Activated naive CD4-positive, alpha-beta T cell treated with anti-CD3 and anti-CD28 coated beads for 36 hours (primary cell): ENCODE data around the gene CCDC187. TPM values are rescaled to one million over a fixed set of nuclear protein-coding genes. Genes with fewer than 3 reads are reported as not detected.

ENCODE experiments used
- CTCF ChIA-PET: fragments of 350-600 bp; sonication (Branson Sonifier 250); formaldehyde crosslinking; loops from one replicate; lab custom pipeline; 2021; ENCODE audit warnings: antibody characterized with exemption; lab: Charles Lee
- DNase-seq: peaks from one replicate; pipeline ENCODE4 v3.0.0-alpha.2; 2020
- H3K27ac Mint-ChIP-seq: one replicate; pipeline ENCODE4 v1.8.0; 2021; ENCODE audit warnings: mild to moderate bottlenecking, mixed read lengths
- H3K27me3 Mint-ChIP-seq: one replicate; pipeline ENCODE4 v1.8.0; 2021; ENCODE audit warnings: low read depth, mixed read lengths
- H3K36me3 Mint-ChIP-seq: one replicate; pipeline ENCODE4 v1.8.0; 2021; ENCODE audit warnings: low read depth, mixed read lengths
- H3K4me1 Mint-ChIP-seq: one replicate; pipeline ENCODE4 v1.8.0; 2021; ENCODE audit warnings: low read depth, mixed read lengths
- H3K4me3 Mint-ChIP-seq: one replicate; pipeline ENCODE4 v1.8.0; 2021; ENCODE audit warnings: mild to moderate bottlenecking, moderate library complexity, mixed read lengths
- H3K9me3 Mint-ChIP-seq: one replicate; pipeline ENCODE4 v1.8.0; 2021; ENCODE audit warnings: mixed read lengths
- intact Hi-C: fragments of 100-400 bp; cut with micrococcal nuclease; formaldehyde crosslinking; loops from one replicate; pipeline ENCODE4 v1.15.1; 2023
- total RNA-seq, 2 experiments: library from RNA; stranded (reverse); gene quantifications; one replicate each; pipeline ENCODE4 v1.2.3, GENCODE V29; 2021

CCDC187 gene
- total RNA-seq, 2 experiments from 2014 or later, result not detected

DNA sequence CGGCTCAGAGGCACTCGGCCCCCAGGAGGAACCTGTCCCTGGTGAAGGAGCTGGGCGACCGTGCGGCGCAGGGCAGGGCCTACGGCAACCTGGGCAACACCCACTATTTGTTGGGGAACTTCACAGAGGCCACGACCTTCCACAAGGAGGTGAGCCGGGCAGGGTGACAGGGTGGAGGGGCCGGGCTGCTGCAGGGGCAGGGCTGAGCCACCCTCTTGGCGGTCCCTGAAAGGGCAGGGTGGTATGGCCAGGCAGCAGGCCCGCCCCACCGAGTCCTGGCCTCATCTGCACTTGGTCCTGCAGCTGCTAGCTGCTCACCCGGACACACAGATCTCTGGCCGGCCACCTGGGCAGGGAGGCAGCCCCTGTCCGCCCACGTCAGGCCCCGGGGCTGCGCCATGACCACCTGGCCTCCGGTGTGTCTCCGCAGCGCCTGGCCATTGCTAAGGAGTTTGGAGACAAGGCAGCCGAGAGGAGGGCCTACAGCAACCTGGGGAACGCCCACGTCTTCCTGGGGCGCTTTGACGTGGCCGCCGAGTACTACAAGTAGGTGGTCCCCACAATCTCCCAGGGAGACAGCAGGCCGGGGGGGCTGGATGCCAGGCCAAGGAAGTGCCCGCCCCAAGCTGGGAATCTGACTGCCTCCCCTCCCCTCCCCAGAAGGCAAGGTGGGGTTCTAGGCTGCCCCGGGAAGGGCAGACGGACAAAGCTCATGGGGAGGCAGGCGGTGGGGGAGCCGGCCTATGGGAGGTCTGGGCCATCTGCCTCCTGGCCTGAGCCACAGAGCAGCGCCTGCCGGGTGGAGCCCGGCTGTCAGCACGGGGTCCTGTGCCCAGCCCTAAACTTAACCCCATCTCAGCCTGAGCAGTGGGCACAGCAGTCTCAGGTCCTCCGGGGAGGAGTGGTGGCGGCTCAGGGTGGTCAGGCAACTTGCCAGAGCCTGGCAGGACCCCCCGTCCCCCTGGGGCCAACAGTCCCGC lies 33.8 kb upstream of the CCDC187 start:
- no peak for DNase-seq
- H3K27ac Mint-ChIP-seq, result no peak overlapping the region
- H3K9me3 Mint-ChIP-seq, result no peaks in the 10 kb centered on the region
- H3K4me1 Mint-ChIP-seq, result no peaks in the 10 kb centered on the region
- H3K36me3 Mint-ChIP-seq, result no peaks in the 10 kb centered on the region
- no peaks in the 10 kb centered on the region for H3K27me3 Mint-ChIP-seq
- no peak overlapping the region for H3K4me3 Mint-ChIP-seq
- intact Hi-C loops, result no loop called here
- CTCF ChIA-PET, result interaction anchor here (0.5 kb wide), 1 partner anchor 65 kb away, joined by 3 read pairs; no protein-coding TSS in a partner anchor

DNA sequence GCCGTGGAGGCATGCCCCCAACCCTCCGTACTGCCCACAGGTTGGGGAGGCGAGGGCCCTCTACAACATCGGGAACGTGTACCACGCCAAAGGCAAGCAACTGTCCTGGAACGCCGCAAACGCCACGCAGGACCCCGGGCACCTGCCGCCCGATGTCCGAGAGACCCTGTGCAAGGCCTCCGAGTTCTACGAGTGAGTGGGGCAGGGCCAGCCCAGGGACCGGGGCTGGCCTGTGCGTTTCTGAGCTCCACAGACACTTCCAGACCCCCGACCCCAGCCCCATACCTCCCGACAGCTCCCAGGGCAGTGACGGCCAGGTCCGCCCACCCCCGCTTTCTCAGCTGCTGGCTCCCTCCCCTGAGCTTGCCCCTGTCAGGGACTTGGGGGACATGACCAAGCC lies 33.0 kb upstream of the CCDC187 start:
- CTCF ChIA-PET, result interaction anchor here (1.5 kb wide), 1 partner anchor 27 kb away, joined by 3 read pairs; no protein-coding TSS in a partner anchor
- no peaks in the 10 kb centered on the region for H3K36me3 Mint-ChIP-seq
- no peaks in the 10 kb centered on the region for H3K9me3 Mint-ChIP-seq
- DNase-seq, result no peak
- no peak overlapping the region for H3K27ac Mint-ChIP-seq
- H3K4me1 Mint-ChIP-seq, result no peaks in the 10 kb centered on the region
- H3K4me3 Mint-ChIP-seq, result no peak overlapping the region
- intact Hi-C loops, result no loop called here
- no peaks in the 10 kb centered on the region for H3K27me3 Mint-ChIP-seq

DNA sequence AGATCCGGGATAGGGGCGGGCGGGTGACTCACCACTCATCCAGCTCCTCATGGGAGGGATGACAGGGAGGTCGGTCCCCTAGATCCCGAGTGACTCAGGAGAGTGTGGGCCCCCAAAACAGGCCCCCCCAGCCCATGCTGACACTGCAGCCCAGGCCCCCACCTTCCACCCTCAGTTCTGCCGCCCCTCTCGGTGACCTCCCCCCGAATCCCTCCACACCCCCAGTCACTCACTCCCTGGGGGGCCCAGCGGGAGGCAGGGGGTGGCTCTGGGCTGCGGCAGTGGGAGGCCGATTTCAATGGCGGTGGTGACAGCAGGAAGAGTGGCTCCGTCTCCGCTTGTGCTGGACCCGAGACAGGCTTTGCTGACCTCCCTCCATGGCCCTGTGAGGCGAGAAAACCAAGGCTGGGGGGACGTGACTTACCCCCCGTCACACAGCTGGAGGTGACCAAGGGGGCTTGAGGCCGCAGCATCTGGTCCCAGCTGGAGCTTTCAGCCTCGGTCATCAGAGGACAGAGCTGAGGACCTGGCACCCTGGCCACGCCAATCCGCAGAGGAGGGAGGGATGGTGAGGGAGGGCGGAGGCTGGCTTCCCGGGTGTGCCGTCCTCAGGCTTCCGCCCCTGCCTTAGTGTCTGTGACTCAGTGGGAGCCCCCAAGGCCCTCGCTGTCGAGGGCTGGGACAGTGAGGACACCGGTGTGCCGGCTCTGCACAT lies 32.4 kb upstream of the CCDC187 start:
- H3K36me3 Mint-ChIP-seq, result no peaks in the 10 kb centered on the region
- H3K4me1 Mint-ChIP-seq, result no peaks in the 10 kb centered on the region
- H3K9me3 Mint-ChIP-seq, result no peaks in the 10 kb centered on the region
- H3K27ac Mint-ChIP-seq, result no peak overlapping the region
- CTCF ChIA-PET, result interaction anchor here (1.5 kb wide), 1 partner anchor 28 kb away, joined by 3 read pairs; no protein-coding TSS in a partner anchor
- DNase-seq, result no peak
- H3K4me3 Mint-ChIP-seq, result no peak overlapping the region
- intact Hi-C loops, result no loop called here
- no peaks in the 10 kb centered on the region for H3K27me3 Mint-ChIP-seq

DNA sequence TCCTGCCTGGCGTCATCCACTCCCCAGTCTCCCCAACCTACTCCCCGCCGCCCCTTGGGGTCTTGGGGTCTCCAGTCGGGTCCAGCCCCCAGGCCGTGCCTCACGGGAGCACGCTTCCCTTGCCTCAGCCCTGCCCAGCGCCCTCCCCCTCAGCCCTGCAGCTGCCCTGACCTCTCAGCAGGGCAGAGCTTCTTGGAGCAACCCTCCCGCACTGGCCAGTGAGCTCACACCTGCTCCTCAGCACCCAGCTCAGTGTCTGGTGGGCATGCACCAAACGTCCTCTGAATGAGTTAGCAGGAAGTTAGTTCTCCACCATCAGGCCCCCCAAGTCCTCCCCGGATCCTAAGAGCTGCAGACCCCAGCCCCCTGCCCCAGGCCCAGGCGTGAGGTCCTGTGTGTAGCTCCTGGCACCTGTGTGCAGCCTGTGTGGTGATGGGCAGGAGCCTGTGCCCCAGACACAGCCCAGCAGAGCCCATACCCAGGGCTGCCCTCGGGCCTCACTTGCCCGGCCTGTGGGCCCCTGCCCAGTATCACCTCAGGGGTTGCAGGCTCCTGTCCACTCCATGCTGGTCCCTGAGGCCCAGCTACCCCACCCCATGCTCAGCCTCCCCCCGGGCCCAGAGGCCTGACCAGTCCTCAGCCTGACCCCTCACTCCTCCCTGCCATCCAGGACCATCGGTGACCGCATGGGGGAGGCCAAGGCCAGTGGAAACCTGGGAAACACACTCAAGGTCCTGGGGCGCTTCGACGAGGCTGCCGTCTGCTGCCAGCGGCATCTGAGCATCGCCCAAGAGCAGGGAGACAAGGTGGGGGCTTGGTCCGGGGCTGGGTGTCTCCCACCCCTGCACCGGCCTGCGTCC lies 31.6 kb upstream of the CCDC187 start:
- Mint-ChIP-seq H3K27me3 (no peaks in the 10 kb centered on the region), H3K36me3 (no peaks in the 10 kb centered on the region), H3K4me1 (no peaks in the 10 kb centered on the region), H3K9me3 (no peaks in the 10 kb centered on the region), H3K27ac (no peak overlapping the region), H3K4me3 (no peak overlapping the region)
- intact Hi-C loops, result no loop called here
- no peak for DNase-seq
- CTCF ChIA-PET, result interaction anchor here (1.5 kb wide), 1 partner anchor 29 kb away, joined by 3 read pairs; no protein-coding TSS in a partner anchor

DNA sequence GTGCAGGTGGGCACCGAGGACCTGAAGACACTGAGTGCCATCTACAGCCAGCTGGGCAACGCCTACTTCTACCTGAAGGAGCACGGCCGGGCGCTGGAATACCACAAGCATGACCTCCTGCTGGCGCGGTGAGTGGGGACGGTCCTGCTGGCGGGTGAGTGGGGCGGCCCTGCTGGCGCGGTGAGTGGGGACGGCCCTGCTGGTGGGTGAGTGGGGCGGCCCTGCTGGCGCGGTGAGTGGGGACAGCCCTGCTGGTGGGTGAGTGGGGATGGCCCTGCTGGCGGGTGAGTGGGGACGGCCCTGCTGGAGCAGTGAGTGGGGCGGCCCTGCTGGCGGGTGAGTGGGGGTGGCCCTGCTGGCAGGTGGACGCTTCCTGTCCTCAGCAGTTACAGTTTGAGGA lies 30.6 kb upstream of the CCDC187 start:
- DNase-seq, result no peak
- Mint-ChIP-seq H3K36me3 (no peaks in the 10 kb centered on the region), H3K9me3 (no peaks in the 10 kb centered on the region), H3K4me3 (no peak overlapping the region), H3K27ac (no peak overlapping the region), H3K27me3 (no peaks in the 10 kb centered on the region), H3K4me1 (no peaks in the 10 kb centered on the region)
- CTCF ChIA-PET, result no interaction called here
- intact Hi-C loops, result no loop called here

DNA sequence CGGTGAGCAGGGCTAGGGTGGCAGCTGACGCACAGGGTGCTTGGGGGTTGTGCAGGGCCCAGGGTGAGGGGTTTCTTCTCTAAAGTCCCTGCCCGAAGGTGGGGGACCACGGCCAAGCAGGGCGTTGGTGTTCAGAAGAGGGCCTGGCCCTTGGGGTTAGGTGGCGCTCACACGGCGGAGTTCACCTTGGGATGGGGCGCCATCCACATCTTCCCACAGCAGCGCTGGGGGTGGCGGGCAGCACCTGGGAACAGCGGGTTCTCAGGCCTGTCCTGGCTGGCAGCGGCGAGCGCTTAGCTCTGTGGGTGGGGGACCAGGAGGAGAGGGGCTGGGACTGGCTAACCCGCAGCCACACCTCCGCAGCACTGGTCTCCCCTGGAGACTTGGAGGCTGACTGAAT lies 29.6 kb upstream of the CCDC187 start:
- H3K36me3 Mint-ChIP-seq, result no peaks in the 10 kb centered on the region
- no peak for DNase-seq
- H3K9me3 Mint-ChIP-seq, result no peaks in the 10 kb centered on the region
- H3K27me3 Mint-ChIP-seq, result no peaks in the 10 kb centered on the region
- CTCF ChIA-PET, result no interaction called here
- intact Hi-C loops, result no loop called here
- no peak overlapping the region for H3K27ac Mint-ChIP-seq
- peaks cover 6% of the 10 kb centered on the region for H3K4me1 Mint-ChIP-seq
- no peak overlapping the region for H3K4me3 Mint-ChIP-seq

DNA sequence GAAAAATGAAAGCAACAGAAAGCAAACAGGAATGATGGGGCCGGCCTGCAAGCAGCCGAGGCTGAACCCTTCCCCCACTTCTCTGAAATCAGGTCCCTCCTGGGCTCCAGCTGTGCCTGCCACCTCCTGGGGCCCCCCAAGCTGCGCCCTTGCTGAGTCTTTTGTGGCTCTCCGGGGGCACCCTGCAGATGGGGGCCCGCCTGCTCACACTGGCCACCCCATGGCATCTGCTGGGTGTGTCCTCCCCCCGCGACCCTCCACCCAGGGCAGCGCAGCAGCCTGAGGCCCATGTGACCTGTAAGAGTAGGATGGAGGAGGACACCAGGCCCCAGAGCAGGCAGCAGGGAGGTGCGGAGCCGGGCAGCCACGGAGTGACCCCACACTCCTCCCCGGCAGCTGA lies 29.2 kb upstream of the CCDC187 start:
- Mint-ChIP-seq H3K4me3 (no peak overlapping the region), H3K9me3 (no peaks in the 10 kb centered on the region), H3K4me1 (peaks cover 6% of the 10 kb centered on the region), H3K27me3 (no peaks in the 10 kb centered on the region), H3K36me3 (no peaks in the 10 kb centered on the region), H3K27ac (no peak overlapping the region)
- CTCF ChIA-PET, result no interaction called here
- intact Hi-C loops, result no loop called here
- DNase-seq, result no peak

DNA sequence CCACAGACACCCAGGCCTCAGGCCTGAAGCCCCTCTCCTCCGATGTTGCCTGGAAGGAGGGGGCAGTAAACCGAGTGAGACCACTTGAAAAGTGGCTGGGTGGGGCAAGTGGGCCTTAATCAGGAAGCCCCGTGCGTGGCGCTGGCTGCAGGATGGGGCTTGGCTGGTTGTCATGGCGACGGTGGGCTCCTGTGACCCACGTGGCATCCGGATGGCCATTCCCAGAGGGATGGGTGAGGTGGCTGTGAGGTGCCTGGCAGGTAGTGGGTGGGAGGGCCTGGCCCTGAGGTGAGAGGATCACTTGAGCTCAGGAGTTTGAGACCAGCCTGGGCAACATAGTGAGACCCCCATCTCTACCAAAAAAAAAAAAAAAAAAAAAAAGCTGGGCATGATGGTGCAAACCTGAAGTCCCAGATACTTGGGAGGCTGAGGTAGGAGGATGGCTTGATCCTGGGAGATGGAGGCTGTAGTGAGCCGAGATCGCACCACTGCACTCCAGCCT lies 28.6 kb upstream of the CCDC187 start:
- Mint-ChIP-seq H3K27ac (no peak overlapping the region), H3K36me3 (no peaks in the 10 kb centered on the region), H3K9me3 (no peaks in the 10 kb centered on the region), H3K27me3 (no peaks in the 10 kb centered on the region), H3K4me3 (no peak overlapping the region), H3K4me1 (peaks cover 6% of the 10 kb centered on the region)
- intact Hi-C loops, result no loop called here
- DNase-seq, result no peak
- CTCF ChIA-PET, result no interaction called here

DNA sequence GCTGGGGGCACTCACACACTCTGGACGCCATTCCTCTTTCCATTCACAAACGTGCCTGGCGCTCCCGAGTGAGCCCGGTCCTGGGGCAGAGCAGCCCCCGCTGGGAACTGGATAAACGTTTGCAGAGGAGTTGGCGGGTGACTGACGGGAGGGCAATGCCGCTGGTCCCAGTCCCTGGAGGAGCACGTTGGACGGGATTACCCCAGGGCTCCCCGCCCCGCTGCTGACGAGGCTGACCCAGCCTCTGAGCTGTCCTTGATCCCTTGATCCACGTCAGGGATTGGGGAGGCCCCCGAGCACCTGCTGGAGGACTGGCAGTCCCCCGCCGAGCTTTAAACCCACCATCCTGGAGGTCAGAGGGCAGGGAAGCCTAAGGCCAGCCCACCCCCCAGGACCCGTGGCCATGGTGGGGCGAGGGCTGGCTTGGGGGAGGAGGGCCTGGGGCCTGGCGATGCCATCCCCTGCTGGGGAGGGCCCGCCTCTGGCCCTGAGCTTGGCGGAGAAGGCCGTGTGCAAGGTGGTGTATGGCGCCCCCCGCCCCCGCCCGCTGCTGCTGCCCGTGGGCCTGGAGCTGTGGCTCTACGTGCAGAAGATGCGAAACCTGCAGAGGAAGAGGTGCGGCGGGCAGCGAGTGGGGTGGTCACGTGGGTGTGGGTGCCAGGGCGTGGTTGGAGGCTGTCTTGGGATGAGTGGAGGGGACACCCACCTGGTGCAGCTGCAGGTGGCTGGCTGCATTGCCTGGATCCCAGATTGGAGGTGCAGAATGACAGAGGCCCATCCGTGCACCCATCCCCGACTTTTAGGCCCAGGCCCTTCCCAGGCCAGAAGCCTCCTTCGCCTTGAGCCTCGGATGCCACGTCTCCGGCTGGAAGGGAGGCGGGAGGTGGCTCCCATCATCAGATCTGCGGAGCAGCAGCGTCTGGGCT lies 27.9 kb upstream of the CCDC187 start:
- Mint-ChIP-seq H3K9me3 (no peaks in the 10 kb centered on the region), H3K27ac (no peak overlapping the region), H3K4me1 (peaks cover 7% of the 10 kb centered on the region), H3K4me3 (no peak overlapping the region), H3K27me3 (no peaks in the 10 kb centered on the region), H3K36me3 (no peaks in the 10 kb centered on the region)
- intact Hi-C loops, result no loop called here
- DNase-seq, result no peak
- CTCF ChIA-PET, result no interaction called here

DNA sequence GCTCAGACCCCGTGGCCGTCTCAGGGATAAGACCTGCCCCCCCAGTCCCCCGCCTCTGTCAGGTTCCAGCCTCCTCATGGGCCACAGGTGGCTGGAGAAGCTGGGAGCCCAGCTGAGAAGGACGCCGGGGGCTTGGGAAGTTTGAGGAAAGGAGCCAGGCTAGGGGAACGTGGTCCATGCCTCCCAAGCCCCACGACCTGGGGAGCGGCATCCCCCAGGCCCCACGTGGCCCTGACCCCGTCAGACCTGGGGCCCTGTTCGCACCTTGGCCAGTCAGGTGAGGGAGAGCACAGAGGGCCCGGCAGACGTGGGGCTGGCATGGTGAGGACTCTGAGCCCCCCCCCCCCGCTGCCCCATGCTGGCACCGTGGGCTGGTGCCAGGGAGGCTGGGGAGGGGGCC lies 27.1 kb upstream of the CCDC187 start:
- H3K9me3 Mint-ChIP-seq, result no peaks in the 10 kb centered on the region
- intact Hi-C loops, result no loop called here

DNA sequence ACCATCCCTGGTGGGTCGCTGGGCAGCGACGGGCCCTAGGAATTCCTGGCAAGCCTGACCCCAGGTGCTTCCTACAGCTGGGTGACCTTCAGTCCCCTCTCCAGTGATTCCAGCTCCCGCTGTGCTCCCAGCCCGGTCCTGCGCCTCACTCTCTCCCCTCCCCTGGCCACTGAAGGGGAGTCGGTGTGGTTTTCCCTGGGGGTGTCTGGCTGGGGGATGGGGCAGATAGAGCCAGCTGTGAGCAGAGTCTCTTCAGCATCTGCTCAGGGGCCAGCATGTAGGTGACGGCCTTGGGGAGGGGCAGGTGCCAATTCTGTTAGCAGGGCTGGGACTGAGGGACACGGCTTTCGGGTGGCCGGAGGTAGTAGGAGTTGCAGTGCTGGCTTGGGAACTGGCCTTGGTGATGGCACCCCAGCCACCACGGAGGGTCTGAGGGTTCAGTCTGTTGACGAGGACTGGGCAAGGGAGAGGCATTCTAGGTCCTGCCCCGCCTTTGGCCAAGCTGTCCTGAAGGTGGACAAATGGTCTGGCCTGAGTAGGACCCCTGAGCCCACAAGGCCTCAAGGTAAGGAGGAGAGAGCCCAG lies 26.6 kb upstream of the CCDC187 start:
- CTCF ChIA-PET, result no interaction called here
- Mint-ChIP-seq H3K4me1 (peaks cover 8% of the 10 kb centered on the region), H3K4me3 (no peak overlapping the region), H3K9me3 (no peaks in the 10 kb centered on the region), H3K27ac (no peak overlapping the region), H3K27me3 (no peaks in the 10 kb centered on the region), H3K36me3 (no peaks in the 10 kb centered on the region)
- intact Hi-C loops, result no loop called here
- DNase-seq, result no peak

More for the DNA sequence above, 27.1 kb upstream of the CCDC187 start:
- Mint-ChIP-seq H3K4me1 (peaks cover 8% of the 10 kb centered on the region), H3K27me3 (no peaks in the 10 kb centered on the region), H3K36me3 (no peaks in the 10 kb centered on the region), H3K4me3 (no peak overlapping the region), H3K27ac (no peak overlapping the region)
- DNase-seq, result no peak
- CTCF ChIA-PET, result no interaction called here
